CD14-positive monocyte (primary cell): ENCODE results near the gene EML1. TPM values are rescaled to one million over a fixed set of nuclear protein-coding genes. Genes with fewer than 3 reads are reported as not detected.
A peak's percentile ranks its signal among the peaks of the same experiment; 100 is the strongest.

Experiments
- DNase-seq, 3 donors: peaks; one replicate each; pipeline ENCODE4 v3.0.0-alpha.2; 2011 to 2022
- H2AFZ ChIP-seq: 2 replicates; pipeline ENCODE4 v1.6.0; 2012; ENCODE audit warnings: mild to moderate bottlenecking, low read depth, low read length, inconsistent platforms; ENCODE audit not compliant: insufficient read depth, poor library complexity, severe bottlenecking
- H3K27ac ChIP-seq, 2 donors: 1 replicate in 1 of 2; 2 replicates in 1 of 2; pipeline ENCODE4 v1.5.1; 2012 to 2013; ENCODE audit warnings: low read length in 2 of 2, control low read depth in 1 of 2, inconsistent platforms in 1 of 2, low read depth in 1 of 2, mild to moderate bottlenecking in 1 of 2
- H3K27me3 ChIP-seq, 2 donors: one replicate each; pipeline versions ENCODE4 v1.6.0 to v1.6.1; 2011 to 2013; ENCODE audit warnings: low read length in 2 of 2; ENCODE audit not compliant: control insufficient read depth in 2 of 2, insufficient read depth in 2 of 2
- H3K36me3 ChIP-seq, 2 donors: replicated peaks in 1 of 2; 1 replicate in 1 of 2; 2 replicates in 1 of 2; pipeline versions ENCODE4 v1.5.1 to v1.6.1; 2012 to 2013; ENCODE audit warnings: low read length in 2 of 2, control low read depth in 1 of 2, inconsistent platforms in 1 of 2, mild to moderate bottlenecking in 1 of 2; ENCODE audit not compliant: insufficient read depth in 2 of 2, control insufficient read depth in 1 of 2
- H3K4me1 ChIP-seq, 2 donors: 1 replicate in 1 of 2; 2 replicates in 1 of 2; pipeline versions ENCODE4 v1.5.1 to v1.6.1; 2012 to 2013; ENCODE audit warnings: low read length in 2 of 2, control low read depth in 1 of 2, inconsistent platforms in 1 of 2, mild to moderate bottlenecking in 1 of 2, moderate library complexity in 1 of 2; ENCODE audit not compliant: insufficient read depth in 2 of 2, control insufficient read depth in 1 of 2
- H3K4me2 ChIP-seq: replicated peaks from 2 replicates; pipeline ENCODE3; 2012; ENCODE audit warnings: low read length, moderate library complexity, mild to moderate bottlenecking; ENCODE audit not compliant: poor library complexity, severe bottlenecking; ENCODE audit errors: extremely low read depth
- H3K4me3 ChIP-seq, 3 experiments: fragments of 200-600 bp in 1 of 3; sonication (generic) in 1 of 3; replicated peaks in 1 of 3; 1 replicate in 2 of 3; 2 replicates in 1 of 3; pipeline ENCODE4 v1.5.1; 2011 to 2013; ENCODE audit warnings: low read length in 3 of 3, mild to moderate bottlenecking in 3 of 3, control low read depth in 2 of 3, low read depth in 2 of 3, inconsistent platforms in 1 of 3, moderate library complexity in 1 of 3
- H3K79me2 ChIP-seq: 2 replicates; pipeline ENCODE4 v1.6.0; 2012; ENCODE audit warnings: mild to moderate bottlenecking, control low read depth, inconsistent platforms, low read length, moderate library complexity; ENCODE audit not compliant: insufficient read depth
- H3K9ac ChIP-seq: 2 replicates; pipeline ENCODE4 v1.6.0; 2017; ENCODE audit warnings: low read length, mild to moderate bottlenecking; ENCODE audit not compliant: insufficient read depth, poor library complexity, severe bottlenecking
- H3K9me3 ChIP-seq, 2 donors: replicated peaks in 1 of 2; 1 replicate in 1 of 2; 2 replicates in 1 of 2; pipeline versions ENCODE4 v1.5.1 to v1.6.1; 2012 to 2013; ENCODE audit warnings: low read length in 2 of 2, control low read depth in 1 of 2; ENCODE audit not compliant: control insufficient read depth in 1 of 2, insufficient read depth in 1 of 2
- H4K20me1 ChIP-seq: 2 replicates; pipeline ENCODE4 v1.6.0; 2012; ENCODE audit warnings: mild to moderate bottlenecking, low read length, control low read depth, moderate library complexity; ENCODE audit not compliant: insufficient read depth
- H3K27ac Mint-ChIP-seq, 7 donors: one replicate each; pipeline ENCODE4 v1.8.0; 2020; ENCODE audit warnings: mild to moderate bottlenecking in 7 of 7, mixed read lengths in 7 of 7, moderate library complexity in 6 of 7, inconsistent platforms in 2 of 7
- H3K27me3 Mint-ChIP-seq, 3 donors: one replicate each; pipeline ENCODE4 v1.8.0; 2021 to 2022; ENCODE audit warnings: low read depth in 3 of 3, mild to moderate bottlenecking in 3 of 3, mixed read lengths in 3 of 3, moderate library complexity in 3 of 3, inconsistent platforms in 1 of 3
- H3K36me3 Mint-ChIP-seq, 2 donors: one replicate each; pipeline ENCODE4 v1.8.0; 2020; ENCODE audit warnings: mixed read lengths in 2 of 2, inconsistent platforms in 1 of 2, mild to moderate bottlenecking in 1 of 2
- H3K4me1 Mint-ChIP-seq: one replicate; pipeline ENCODE4 v1.8.0; 2020; ENCODE audit warnings: mild to moderate bottlenecking, mixed read lengths
- H3K4me3 Mint-ChIP-seq, 2 donors: one replicate each; pipeline ENCODE4 v1.8.0; 2020; ENCODE audit warnings: mild to moderate bottlenecking in 2 of 2, mixed read lengths in 2 of 2, moderate library complexity in 1 of 2
- H3K9me3 Mint-ChIP-seq, 7 donors: one replicate each; pipeline ENCODE4 v1.8.0; 2020 to 2022; ENCODE audit warnings: mixed read lengths in 7 of 7, mild to moderate bottlenecking in 6 of 7, moderate library complexity in 6 of 7, inconsistent platforms in 2 of 7
- CTCF ChIP-seq: fragments of 200-600 bp; IDR thresholded peaks from one replicate; pipeline ENCODE4 v1.8.0; 2022; ENCODE audit warnings: antibody characterized with exemption, mild to moderate bottlenecking
- WGBS: methylation state at CpG from one replicate; pipeline ENCODE4 v1.1.5; 2013; ENCODE audit warnings: missing lambda C conversion rate; ENCODE audit not compliant: insufficient coverage; 5-methylcytosine and 5-hydroxymethylcytosine counted together
- intact Hi-C, 2 donors: fragments of 100-400 bp; cut with micrococcal nuclease; formaldehyde crosslinking; loops; one replicate each; pipeline versions ENCODE4 v1.15.0 to v1.15.1; 2023
- polyA plus RNA-seq, 3 donors: library from polyadenylated mRNA; depleted of rRNA in 1 of 3; unstranded in 2 of 3; stranded (reverse) in 1 of 3; fragments of 300-500 nt in 2 of 3; fragments of >200 nt in 1 of 3; fragmentation: Illumina TruSeq in 2 of 3; gene quantifications; 1 replicate in 2 of 3; 2 replicates in 1 of 3; pipeline ENCODE4 v1.2.3, GENCODE V29; 2012 to 2021

The EML1 gene
- polyA plus RNA-seq, 3 donors: not detected

DNA sequence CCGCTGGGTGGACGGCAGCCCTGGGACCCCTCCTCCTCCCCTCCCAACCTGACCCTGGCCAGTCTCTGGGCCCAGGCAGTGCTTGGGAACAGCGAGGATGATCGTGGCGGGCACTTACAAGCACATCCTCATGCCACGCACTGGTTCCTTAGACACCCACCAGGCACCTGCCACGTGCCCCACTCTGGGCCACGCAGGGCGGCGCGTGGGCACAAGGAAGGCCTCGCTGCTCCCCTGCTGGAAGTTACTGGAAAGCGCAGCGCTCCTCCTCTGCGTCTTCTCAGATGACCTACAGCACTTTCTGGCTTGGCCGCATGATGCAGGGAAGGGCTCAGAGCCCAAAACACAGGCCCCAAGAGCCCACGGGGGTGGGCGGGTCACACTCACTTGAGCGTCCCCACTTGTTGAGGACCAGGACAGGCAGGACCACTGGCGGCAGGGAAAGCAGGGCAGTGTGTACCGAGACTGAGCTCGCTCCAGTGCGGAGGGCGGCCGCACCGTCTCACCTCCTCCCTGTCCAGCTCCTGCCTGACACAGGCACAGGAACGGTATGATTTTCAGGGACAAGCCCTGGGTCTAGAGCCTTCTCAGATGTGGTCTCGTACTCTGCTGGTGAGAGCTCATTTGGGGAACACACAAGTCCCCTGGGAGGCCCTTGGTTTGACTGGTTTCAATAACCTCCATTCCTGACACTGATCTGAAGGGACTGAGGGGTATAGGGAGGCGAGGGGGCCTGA, 143.7 kb downstream of the EML1 start:
- no peak overlapping the region for H3K4me2 ChIP-seq
- H3K27ac Mint-ChIP-seq: peak overlapping the region in 1 of 7 donors; percentile 20

More for the DNA sequence above, 143.7 kb downstream of the EML1 start:
- Histone ChIP-seq H3K4me1 (no peaks in the 10 kb centered on the region), H3K79me2 (no peaks in the 10 kb centered on the region), H3K9ac (no peak overlapping the region), H3K36me3 (no peaks in the 10 kb centered on the region), H3K9me3 (no peaks in the 10 kb centered on the region), H2AFZ (no peak overlapping the region), H3K27me3 (no peaks in the 10 kb centered on the region), H3K4me3 (no peak overlapping the region), H3K27ac (no peak overlapping the region), H4K20me1 (no peaks in the 10 kb centered on the region)
- intact Hi-C loops: no loop called here
- peaks cover 1 to 11% (median 2%) of the 10 kb centered on the region in 3 donors for H3K27me3 Mint-ChIP-seq
- no peak for TF ChIP-seq CTCF
- DNase-seq: no peak
- peaks cover 0 to 3% (median 0%) of the 10 kb centered on the region in 7 donors for H3K9me3 Mint-ChIP-seq
- no peaks in the 10 kb centered on the region for H3K4me1 Mint-ChIP-seq
- no peaks in the 10 kb centered on the region for H3K36me3 Mint-ChIP-seq
- 93% methylated on average over 29 of the region's 29 CpGs for WGBS
- H3K4me3 Mint-ChIP-seq: no peak overlapping the region
